Left cardiac atrium (tissue), 4 donors: ENCODE data around the gene MAST2. TPM values are rescaled to one million over a fixed set of nuclear protein-coding genes. Genes with fewer than 3 reads are reported as not detected.
"Not testable (repeated sequence)": the region's sequence is repeated elsewhere in the genome, so short reads cannot be mapped to it uniquely, and the experiment has no call there.

ENCODE experiments used
- ATAC-seq, 2 donors: fragments of 200-7000 bp; cut with Tn5 transposase; one replicate each; pipeline ENCODE4 v1.9.1; 2020; ENCODE audit warnings: mild to moderate bottlenecking in 2 of 2, moderate library complexity in 2 of 2
- DNase-seq: peaks from one replicate; pipeline ENCODE4 v3.0.0-alpha.2; 2020
- intact Hi-C, 2 donors: fragments of 100-400 bp; cut with DNase I; formaldehyde crosslinking; loops; one replicate each; pipeline versions ENCODE4 v1.14.1 to v1.15.1; 2022 to 2023
- total RNA-seq, 2 donors: library from RNA; stranded (reverse); fragmentation: NEBNext Ultra II Directional; extraction: Animal tissue kit (Norgen Biotek cat#: 25700); gene quantifications; one replicate each; pipeline ENCODE4 v1.2.1, GENCODE V29; 2021
- donor health status: DM: no; HTN: yes; CAD: no.
- donor health status: DM: no; HTN: yes; CAD: no; lungs with severe emphysema.
- donor health status: DM: yes; HTN: yes; CAD: no.
- donor health status: Dilated cardiomyopathy.

The MAST2 gene
- total RNA-seq, 2 donors from 2014 or later = 66.7 to 73.5 TPM

- DNase-seq = no peak
- ATAC-seq = no peak
Measured at GRCh38 chr1:46030876-46031660, 227.7 kb downstream of the MAST2 start.

GRCh38 chr1:46034601-46035516 lies 231.4 kb downstream of the MAST2 start:
- intact Hi-C loops = loop anchor here in 1 of 2 donors (5.0 kb wide), 1 partner anchor 142 kb away; the partner anchor contains the start of genes P3R3URF and TSPAN1
- DNase-seq (no peak), ATAC-seq (no peak)

More at GRCh38 chr1:46030876-46031660, 227.7 kb downstream of the MAST2 start:
- intact Hi-C loops = no loop called here

DNA sequence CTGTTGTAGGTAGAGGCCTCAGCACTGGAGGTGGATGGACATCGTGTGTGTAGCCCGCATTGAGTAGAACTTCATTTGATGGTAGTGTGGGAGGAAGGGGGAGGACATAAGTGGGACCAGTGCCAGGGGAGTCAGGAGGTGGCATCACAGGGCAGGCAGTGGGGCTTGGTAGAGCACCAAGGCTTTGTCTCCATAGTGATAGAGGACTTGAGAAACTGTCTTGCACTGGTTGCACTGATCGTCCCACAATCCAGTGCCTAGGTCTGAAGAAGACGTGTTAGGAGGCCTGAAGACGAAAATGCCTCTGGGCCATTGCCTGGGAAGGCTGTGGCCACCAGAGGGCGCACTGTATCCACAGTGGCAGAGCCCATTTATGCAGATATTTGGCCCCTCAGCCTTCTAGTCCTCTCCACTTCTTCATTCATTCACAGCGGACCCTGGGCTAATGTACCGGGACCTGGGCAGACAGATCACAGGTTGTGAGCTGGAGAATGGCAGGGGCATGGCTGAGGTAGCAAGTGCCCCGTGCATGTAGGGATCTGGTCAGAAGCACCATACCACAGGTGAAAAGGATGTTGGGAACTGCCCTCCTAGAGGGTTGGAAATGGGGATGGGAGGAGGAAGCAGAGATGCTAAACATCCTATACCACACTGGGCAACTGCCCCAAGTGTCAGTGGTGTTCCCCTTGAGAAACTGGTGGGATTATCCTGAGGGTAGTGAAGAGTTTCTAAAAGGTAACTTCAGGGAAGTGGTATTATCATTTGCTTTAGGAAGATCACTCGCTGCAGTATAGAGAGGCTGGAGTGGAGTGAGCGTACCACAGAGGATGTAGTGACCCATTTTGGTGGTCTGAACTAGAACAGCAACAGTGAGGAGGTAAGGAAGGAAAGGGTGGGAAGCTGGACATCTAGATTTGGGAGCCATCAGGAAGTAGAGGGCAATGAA lies 233.8 kb downstream of the MAST2 start:
- peak; percentile 88 for DNase-seq
- peak; percentile 62 to 86 for ATAC-seq
- intact Hi-C loops = loop anchor here (1.0 to 5.0 kb wide), 3 partner anchors 140 to 186 kb away; partner anchors contain the start of genes P3R3URF (in 1 of the 2) and TSPAN1 (in 1 of the 2)

DNA sequence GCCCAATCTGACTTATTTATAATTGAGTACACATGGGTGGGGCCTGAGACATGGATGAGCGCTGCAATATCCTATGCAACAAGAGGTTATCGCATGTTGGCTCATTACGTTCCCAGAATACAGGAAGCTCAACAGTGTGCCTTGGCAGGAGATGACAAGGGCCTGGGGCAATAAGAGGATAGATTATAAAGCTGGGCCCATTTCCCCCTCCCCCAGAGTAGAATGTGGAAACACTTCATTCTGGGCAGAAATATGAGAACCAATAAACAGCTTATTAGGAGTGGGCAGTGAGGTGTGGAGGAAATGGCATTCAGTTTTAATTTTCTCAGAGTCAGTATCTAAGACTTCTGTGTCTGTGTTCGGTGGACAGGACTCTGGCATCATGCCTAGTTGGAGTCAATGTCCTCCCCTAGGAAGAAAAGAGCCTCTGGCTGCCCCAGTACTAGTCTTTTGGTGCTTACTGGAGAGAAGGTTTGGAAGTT lies 236.2 kb downstream of the MAST2 start:
- ATAC-seq (peak; percentile 28 to 32), DNase-seq (peak; percentile 43)
- intact Hi-C loops = loop anchor here in 1 of 2 donors (5.0 to 10.0 kb wide), 2 partner anchors 85 to 138 kb away; partner anchors contain the start of genes P3R3URF and TSPAN1

GRCh38 chr1:46041551-46041950 lies 238.1 kb downstream of the MAST2 start:
- DNase-seq (no peak), ATAC-seq (no peak)
- intact Hi-C loops = loop anchor here in 1 of 2 donors (10.0 kb wide), 1 partner anchor 83 kb away; no protein-coding TSS in a partner anchor

- ATAC-seq = peak; percentile 13 to 69
- intact Hi-C loops = loop anchor here in 1 of 2 donors (10.0 kb wide), 1 partner anchor 83 kb away; no protein-coding TSS in a partner anchor
- DNase-seq = no peak
Measured at GRCh38 chr1:46041974-46042373, 238.6 kb downstream of the MAST2 start.

DNA sequence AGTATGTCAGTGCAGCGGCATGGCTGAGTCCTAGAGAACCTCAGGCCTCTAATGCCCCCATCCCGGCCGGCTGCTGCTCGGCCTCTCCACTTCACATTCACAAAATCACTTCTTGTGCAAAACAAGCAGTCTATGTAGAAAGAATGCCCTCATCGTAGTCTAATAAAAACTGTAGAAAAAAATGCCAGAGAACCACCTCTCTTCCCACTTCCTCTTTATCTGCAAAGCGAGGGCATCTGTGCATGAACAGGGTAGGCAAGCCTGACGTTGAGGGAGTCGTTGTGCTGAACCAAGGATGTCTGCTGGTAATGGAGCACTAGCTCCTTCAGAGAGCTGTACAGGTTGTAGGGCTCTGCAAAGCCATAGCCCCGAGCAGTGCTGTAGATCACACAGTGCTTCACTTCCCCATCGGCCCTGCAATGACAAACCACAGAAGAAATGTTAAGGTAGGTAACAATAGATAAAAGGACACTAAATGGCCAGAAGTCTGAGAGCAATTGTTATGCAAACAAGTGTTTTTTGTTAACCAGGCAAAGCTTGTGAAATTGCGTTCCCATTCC lies 240.1 kb downstream of the MAST2 start:
- ATAC-seq (no peak), DNase-seq (no peak)
- intact Hi-C loops = loop anchor here in 1 of 2 donors (10.0 kb wide), 1 partner anchor 81 kb away; no protein-coding TSS in a partner anchor

- no peak for DNase-seq
- ATAC-seq = no peak
- intact Hi-C loops = loop anchor here in 1 of 2 donors (10.0 kb wide), 1 partner anchor 81 kb away; no protein-coding TSS in a partner anchor
Measured at GRCh38 chr1:46044116-46044515, 240.7 kb downstream of the MAST2 start.

- intact Hi-C loops = no loop called here
- DNase-seq = no peak
- no peak for ATAC-seq
Measured at GRCh38 chr1:46053734-46054133, 250.3 kb downstream of the MAST2 start.

DNA sequence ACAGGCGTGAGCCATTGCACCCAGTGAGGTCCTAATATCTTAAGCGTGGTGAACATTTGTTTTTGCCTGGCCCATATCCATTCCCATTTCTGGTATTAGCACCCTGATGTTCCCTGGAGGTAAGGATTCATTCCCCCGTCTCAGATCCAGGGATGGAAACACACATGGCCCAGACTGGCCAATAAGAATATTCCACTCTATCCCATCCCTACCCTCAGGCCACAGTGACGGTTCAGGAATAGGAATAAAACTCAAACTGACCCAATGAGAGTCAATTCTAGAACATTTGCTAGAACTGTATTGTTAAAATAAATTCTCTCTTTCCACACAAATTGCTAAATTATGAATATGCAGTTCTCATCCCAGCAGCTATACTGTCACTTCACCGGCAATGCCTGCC lies 252.9 kb downstream of the MAST2 start:
- intact Hi-C loops = no loop called here
- ATAC-seq (no peak), DNase-seq (no peak)

DNA sequence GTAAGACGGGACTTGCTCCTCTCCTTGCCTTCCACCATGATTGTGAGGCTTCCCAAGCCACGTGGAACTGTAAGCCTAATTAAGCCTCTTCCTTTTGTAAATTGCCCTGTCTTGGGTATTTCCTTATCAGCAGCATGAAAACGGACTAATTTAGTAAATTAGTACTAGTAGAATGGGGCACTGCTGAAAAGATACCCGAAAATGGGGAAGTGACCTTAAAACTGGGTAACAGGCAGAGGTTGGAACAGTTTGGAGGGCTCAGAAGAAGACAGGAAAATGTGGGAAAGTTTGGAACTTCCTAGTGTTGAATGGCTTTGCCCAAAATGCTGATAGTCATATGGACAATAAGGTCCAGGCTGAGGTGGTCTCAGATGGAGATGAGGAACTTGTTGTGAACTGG lies 253.8 kb downstream of the MAST2 start:
- ATAC-seq, DNase-seq, intact Hi-C loops: not testable (repeated sequence)

GRCh38 chr1:46057781-46058180 lies 254.4 kb downstream of the MAST2 start:
- ATAC-seq = no peak
- intact Hi-C loops = no loop called here
- no peak for DNase-seq

GRCh38 chr1:46058936-46059335 lies 255.5 kb downstream of the MAST2 start:
- ATAC-seq = no peak
- intact Hi-C loops = no loop called here
- no peak for DNase-seq

- ATAC-seq (no peak), DNase-seq (no peak)
- intact Hi-C loops = no loop called here
Measured at GRCh38 chr1:46061146-46061545, 257.7 kb downstream of the MAST2 start.

- no peak for DNase-seq
- intact Hi-C loops = no loop called here
- no peak for ATAC-seq
Measured at GRCh38 chr1:46062651-46063319, 259.4 kb downstream of the MAST2 start.

DNA sequence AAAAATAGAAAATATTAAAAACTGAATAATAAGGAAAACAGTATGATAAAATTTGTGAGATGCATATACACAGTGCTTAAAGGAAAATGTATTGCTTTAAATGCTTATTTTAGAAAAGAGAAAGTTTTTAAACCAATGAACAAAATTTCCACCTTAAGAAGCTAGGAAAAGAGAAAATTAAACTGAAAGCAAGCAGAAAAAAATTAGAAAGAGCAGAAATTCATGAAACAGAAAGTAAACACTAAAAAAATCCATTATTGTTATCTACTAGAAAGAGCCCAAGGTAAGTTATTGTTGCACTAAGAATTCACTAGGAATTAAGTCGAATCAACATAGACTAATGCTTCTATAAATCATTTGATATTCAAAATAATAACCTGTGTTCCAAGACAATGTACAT lies 261.3 kb downstream of the MAST2 start:
- intact Hi-C loops = no loop called here
- no peak for DNase-seq
- no peak for ATAC-seq

DNA sequence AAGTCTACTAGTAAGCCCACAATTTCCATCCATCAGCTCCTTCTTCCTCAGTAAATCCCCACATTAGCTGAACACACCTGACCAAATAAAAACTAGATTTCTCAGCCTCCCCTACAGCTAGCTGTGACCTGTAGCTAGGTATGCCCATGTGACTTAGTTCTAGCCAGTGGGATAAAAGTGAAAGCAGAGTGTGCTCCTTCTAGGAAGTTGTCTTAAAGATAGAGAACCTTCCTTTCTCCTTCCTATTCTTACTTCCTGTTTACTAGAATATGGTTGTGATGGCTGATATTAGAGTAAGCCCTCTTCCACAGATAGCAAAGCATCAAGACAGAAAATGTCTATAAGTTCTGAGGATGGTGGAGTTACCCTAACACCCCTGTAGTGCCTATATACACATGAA lies 262.0 kb downstream of the MAST2 start:
- intact Hi-C loops = no loop called here
- peak in 1 of 2 donors; percentile 33 for ATAC-seq
- no peak for DNase-seq
